ENCODE measurements around the gene KCNC1. TPM values are rescaled to one million over a fixed set of nuclear protein-coding genes. Genes with fewer than 3 reads are reported as not detected.

Gene KCNC1
- total RNA-seq, 4 donors from 2014 or later: not detected

DNA sequence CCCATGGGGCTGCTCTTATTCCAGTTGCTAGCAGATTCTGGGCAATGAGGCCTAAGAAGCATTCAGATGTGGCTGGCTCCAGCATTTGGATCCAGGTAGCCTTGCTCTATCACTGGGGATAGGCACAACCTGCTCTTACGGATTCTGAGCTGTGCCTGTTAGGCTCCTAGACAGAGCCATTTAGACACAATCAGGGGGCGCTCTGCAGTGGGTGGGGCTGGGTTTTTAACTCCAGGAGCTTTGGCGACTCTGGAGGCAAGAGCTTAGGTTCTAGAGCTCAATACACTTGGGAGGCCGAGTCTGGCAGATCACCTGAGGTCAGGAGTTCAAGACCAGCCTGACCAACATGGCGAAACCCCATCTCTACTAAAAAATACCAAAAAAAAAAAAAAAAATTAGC, 32.0 kb downstream of the KCNC1 start:
- no peak for DNase-seq
- Histone ChIP-seq H3K9me3 (no peaks in the 10 kb centered on the region), H3K36me3 (no peaks in the 10 kb centered on the region), H3K27me3 (peaks cover 0 to 6% (median 0%) of the 10 kb centered on the region in 4 donors), H3K27ac (no peak overlapping the region), H3K4me3 (no peak overlapping the region), H3K4me1 (peaks cover 0 to 5% (median 0%) of the 10 kb centered on the region in 3 donors)
- no peak for TF ChIP-seq POLR2A (IDR thresholded peaks at IDR 0.05)
- TF ChIP-seq, protein P1, sequence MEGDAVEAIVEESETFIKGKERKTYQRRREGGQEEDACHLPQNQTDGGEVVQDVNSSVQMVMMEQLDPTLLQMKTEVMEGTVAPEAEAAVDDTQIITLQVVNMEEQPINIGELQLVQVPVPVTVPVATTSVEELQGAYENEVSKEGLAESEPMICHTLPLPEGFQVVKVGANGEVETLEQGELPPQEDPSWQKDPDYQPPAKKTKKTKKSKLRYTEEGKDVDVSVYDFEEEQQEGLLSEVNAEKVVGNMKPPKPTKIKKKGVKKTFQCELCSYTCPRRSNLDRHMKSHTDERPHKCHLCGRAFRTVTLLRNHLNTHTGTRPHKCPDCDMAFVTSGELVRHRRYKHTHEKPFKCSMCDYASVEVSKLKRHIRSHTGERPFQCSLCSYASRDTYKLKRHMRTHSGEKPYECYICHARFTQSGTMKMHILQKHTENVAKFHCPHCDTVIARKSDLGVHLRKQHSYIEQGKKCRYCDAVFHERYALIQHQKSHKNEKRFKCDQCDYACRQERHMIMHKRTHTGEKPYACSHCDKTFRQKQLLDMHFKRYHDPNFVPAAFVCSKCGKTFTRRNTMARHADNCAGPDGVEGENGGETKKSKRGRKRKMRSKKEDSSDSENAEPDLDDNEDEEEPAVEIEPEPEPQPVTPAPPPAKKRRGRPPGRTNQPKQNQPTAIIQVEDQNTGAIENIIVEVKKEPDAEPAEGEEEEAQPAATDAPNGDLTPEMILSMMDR (IDR thresholded peaks at IDR 0.05): no peak
- 59 to 100% methylated on average over 1 to 3 of the region's 5 CpGs for WGBS, 2 donors
- intact Hi-C loops (cut with DNase I): no loop called here

DNA sequence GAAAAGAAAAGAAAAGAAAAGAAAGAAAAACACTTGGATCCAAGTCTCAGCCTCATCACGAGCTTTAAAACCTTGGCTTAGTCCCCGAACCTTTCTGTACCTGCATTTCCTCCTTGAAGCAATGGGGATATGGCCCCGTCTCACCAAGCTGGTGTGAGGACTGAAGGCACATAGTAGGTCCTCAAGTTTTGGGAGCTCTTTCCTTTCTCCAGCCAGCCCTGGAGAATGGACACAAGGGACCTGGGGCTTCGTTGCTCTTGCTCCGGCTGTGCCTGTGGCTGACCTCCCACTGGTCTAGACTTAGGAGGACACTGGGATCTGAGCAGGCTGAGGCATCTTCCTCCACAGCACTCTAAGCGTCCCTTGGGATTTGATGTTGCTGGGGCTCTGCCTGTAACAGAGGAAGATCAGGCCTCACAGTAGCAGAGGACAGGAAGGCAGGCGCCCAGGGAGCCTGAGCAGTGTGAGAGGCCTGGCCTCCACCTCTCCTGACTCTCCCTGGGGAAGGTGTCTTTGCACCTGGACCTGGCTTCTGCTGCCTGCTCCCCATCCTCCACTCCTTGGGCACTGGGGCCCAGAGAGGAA, 32.8 kb downstream of the KCNC1 start:
- WGBS, 2 donors: 72 to 82% methylated on average over 5 to 6 of the region's 7 CpGs
- Histone ChIP-seq H3K9me3 (no peaks in the 10 kb centered on the region), H3K36me3 (no peaks in the 10 kb centered on the region), H3K4me3 (no peak overlapping the region), H3K27me3 (peaks cover 0 to 6% (median 0%) of the 10 kb centered on the region in 4 donors), H3K4me1 (peaks cover 0 to 5% (median 0%) of the 10 kb centered on the region in 3 donors), H3K27ac (no peak overlapping the region)
- DNase-seq: no peak
- TF ChIP-seq, protein P1 (IDR thresholded peaks at IDR 0.05): no peak
- TF ChIP-seq POLR2A (IDR thresholded peaks at IDR 0.05): no peak
- intact Hi-C loops (cut with DNase I): no loop called here

DNA sequence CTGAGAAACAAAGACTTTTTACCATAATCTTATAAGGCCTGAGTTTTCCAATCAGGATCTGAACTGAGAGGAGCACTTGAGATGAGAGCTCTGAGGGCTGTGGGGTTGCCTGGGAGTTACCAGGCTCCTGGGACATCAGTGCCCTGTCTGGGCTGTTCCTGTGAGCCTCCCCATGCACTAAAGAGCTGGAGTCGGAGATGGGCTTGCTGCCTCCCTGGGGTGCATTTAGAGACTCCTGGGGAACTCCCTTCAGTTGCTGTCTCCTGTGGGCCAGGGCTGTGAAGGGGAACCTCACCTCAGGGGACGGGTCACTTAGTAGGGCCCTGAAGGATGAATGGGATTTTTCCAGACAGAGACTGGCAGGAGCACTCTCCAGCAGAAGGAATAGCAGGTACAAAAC, 33.3 kb downstream of the KCNC1 start:
- peaks cover 0 to 6% (median 0%) of the 10 kb centered on the region in 4 donors for H3K27me3 ChIP-seq
- no peak overlapping the region for H3K4me3 ChIP-seq
- DNase-seq: no peak
- peaks cover 0 to 5% (median 0%) of the 10 kb centered on the region in 3 donors for H3K4me1 ChIP-seq
- intact Hi-C loops (cut with DNase I): no loop called here
- H3K27ac ChIP-seq: no peak overlapping the region
- WGBS, 2 donors: no CpG with 5 or more reads among the region's 2 CpGs
- TF ChIP-seq, protein P1 (IDR thresholded peaks at IDR 0.05): no peak
- no peaks in the 10 kb centered on the region for H3K36me3 ChIP-seq
- no peaks in the 10 kb centered on the region for H3K9me3 ChIP-seq

DNA sequence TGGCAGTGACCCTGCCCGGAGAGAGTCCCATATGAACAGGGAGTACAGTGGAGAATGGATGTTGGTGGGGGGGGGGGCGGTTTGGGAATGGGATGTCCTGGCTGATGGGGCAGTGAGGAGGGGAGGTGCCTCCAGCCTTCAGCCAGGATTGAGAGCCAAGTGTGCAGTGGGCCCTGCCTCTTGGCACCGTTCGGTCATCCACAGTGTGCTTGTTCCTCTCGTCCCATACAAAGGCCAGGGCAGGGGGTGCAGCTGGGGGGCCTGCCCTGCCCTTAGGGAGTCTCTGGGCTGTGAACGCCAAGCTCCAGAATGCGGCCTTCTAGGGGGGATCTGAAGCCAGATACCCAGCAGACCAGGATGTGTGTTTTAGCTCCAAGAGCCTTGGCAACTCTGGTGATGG, 34.0 kb downstream of the KCNC1 start:
- Histone ChIP-seq H3K4me3 (no peak overlapping the region), H3K27me3 (peaks cover 0 to 6% (median 0%) of the 10 kb centered on the region in 4 donors), H3K9me3 (no peaks in the 10 kb centered on the region), H3K4me1 (peaks cover 0 to 5% (median 0%) of the 10 kb centered on the region in 3 donors), H3K36me3 (no peaks in the 10 kb centered on the region), H3K27ac (no peak overlapping the region)
- intact Hi-C loops (cut with DNase I): no loop called here
- whole genome bisulfite sequencing, 2 donors: 82 to 100% methylated on average over 1 to 3 of the region's 7 CpGs
- DNase-seq: no peak
- TF ChIP-seq, protein P1 (IDR thresholded peaks at IDR 0.05): no peak
- no peak for TF ChIP-seq POLR2A (IDR thresholded peaks at IDR 0.05)

DNA sequence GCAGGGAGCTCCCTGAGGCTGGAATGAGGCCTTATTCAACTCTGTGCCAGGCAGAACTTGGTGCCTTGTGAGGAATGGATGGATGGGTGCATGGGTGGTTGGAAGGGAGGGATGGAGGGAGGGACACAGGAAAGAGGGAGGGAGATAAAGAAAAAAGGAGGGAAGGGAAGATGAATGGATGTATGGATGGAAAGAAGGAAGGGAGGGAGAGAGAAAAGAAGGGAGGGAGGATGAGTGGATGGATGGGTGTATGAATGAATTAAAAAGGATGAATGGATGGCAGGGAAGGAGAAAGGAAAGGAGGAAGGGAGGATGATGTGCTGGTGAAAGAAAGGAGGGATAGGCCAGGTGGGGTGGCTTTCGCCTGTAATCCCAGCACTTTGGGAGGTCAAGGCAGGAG, 34.6 kb downstream of the KCNC1 start:
- no peak for TF ChIP-seq POLR2A (IDR thresholded peaks at IDR 0.05)
- TF ChIP-seq, protein P1 (IDR thresholded peaks at IDR 0.05): no peak
- Histone ChIP-seq H3K27me3 (peaks cover 0 to 6% (median 0%) of the 10 kb centered on the region in 4 donors), H3K27ac (no peak overlapping the region), H3K4me3 (no peak overlapping the region), H3K9me3 (no peaks in the 10 kb centered on the region), H3K36me3 (no peaks in the 10 kb centered on the region), H3K4me1 (peaks cover 0 to 5% (median 0%) of the 10 kb centered on the region in 3 donors)
- no peak for DNase-seq
- 85 to 88% methylated on average over 1 of the region's 1 CpG for WGBS, 2 donors
- intact Hi-C loops (cut with DNase I): no loop called here
